Measurements from ENCODE around the gene FANCL.
A peak's percentile ranks its signal among the peaks of the same experiment; 100 is the strongest.
"Not testable (repeated sequence)": the region's sequence is repeated elsewhere in the genome, so short reads cannot be mapped to it uniquely, and the experiment has no call there.

Gene FANCL

GRCh38 chr2:58140508-58141072 lies 100.5 kb downstream of the FANCL start:
- peak; percentile 28 for DNase-seq (ENCODE audit: low spot score)

GRCh38 chr2:58138396-58139030 lies 102.6 kb downstream of the FANCL start:
- no peak for DNase-seq (ENCODE audit: low spot score)

GRCh38 chr2:58137856-58138255 lies 103.3 kb downstream of the FANCL start:
- DNase-seq (ENCODE audit: low spot score), result no peak

GRCh38 chr2:58137221-58137620 lies 103.9 kb downstream of the FANCL start:
- DNase-seq (ENCODE audit: low spot score), result no peak

GRCh38 chr2:58135861-58136260 lies 105.3 kb downstream of the FANCL start:
- no peak for DNase-seq (ENCODE audit: low spot score)

DNA sequence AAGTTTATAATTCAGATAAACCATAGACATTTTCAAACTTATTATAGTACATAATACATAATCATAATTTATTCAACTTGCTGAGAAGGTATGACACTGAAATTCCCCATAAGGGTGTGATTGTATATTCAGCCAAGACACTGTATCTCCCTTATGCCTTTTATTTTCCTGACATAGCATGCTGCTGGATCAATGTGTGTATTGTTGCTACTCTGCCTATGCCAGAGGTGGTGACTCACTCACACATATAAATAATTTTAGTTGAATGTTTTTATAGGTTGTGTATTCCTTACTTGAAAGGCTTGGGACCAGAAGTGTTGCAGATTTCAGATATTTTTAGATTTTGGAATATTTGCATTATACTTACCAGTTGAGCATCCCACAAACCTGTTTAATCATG lies 107.7 kb downstream of the FANCL start:
- DNase-seq (ENCODE audit: low spot score), result no peak

DNA sequence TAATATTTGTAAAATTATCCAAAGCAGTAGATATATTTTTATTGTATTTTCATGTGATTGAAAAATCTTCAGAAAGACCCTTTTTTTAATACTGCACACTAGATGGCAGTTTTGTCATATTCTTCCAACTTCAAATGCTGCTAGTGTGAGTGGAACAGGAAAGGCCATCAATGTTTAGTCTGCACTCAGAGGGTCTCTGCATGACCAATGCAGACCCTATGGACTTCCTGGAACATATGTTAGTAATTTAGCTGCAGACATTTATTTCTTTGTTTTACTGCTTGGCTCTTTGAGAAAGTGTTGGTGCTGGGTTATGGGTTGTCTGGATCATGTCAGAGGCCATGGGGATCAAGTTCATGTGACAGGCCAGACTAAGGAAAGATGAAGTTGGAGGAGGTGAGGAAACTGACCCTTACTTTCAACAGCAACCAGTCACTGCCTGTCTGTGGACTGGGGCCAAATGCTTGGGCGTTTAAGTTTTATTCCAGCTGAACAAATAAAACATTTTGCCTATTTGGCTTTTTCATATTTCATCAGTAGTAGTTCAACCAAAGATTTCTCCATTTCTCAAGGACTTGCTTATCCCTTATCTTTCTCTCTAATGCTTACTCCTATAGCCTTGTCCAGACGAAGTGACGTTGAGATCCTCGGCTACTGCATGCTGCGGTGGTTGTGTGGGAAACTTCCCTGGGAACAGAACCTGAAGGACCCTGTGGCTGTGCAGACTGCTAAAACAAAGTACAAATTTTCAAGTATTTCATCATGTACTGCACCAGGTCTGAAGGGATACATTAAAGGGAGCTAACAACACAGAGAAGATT lies 109.7 kb downstream of the FANCL start:
- no peak for DNase-seq (ENCODE audit: low spot score)

DNA sequence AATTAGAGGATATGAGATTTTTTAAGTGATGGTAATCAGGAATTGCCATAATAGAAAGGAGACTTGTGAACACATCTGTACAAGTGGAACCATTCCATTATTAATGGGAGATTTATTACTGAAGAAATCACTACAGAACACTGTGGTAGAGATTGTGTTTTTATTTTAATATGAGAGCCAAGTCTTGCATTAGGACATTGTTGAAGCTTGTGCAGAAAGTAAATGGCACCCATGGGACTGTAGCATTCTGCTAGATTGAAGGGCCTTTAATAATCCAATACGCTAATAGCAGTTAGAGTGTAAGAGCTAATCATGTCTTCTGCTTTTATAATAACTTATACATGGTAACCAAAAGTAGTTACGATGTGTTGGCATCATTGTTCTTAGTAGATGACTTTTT lies 110.9 kb downstream of the FANCL start:
- DNase-seq (ENCODE audit: low spot score), result no peak

- DNase-seq (ENCODE audit: low spot score), result no peak
Observed at GRCh38 chr2:58127111-58127510, 114.0 kb downstream of the FANCL start.

- DNase-seq (ENCODE audit: low spot score), result no peak
Observed at GRCh38 chr2:58122540-58122939, 118.6 kb downstream of the FANCL start.

DNA sequence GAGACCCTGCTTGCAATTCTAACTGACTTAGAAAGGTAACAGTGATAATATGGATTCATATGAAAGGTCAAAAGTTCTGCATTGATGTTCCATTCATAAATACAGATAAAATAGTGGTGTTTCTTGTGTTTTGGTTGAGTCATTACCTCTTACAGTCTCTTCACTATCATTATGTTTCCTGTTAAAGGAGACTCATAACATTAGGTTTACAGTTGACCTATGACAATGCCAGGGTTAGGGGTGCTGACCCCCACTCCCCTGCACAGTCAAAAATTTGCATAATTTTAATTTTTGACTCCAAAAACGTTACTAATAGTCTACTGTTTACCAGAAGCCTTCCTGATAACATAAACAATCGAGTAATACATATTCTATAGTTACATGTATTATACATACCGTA lies 119.1 kb downstream of the FANCL start:
- DNase-seq (ENCODE audit: low spot score), result no peak

- DNase-seq (ENCODE audit: low spot score), result no peak
Observed at GRCh38 chr2:58120626-58121229, 120.4 kb downstream of the FANCL start.

- not testable (repeated sequence) for DNase-seq (ENCODE audit: low spot score)
Observed at GRCh38 chr2:58113563-58113962, 127.6 kb downstream of the FANCL start.

- no peak for DNase-seq (ENCODE audit: low spot score)
Observed at GRCh38 chr2:58110765-58111164, 130.4 kb downstream of the FANCL start.

- DNase-seq (ENCODE audit: low spot score), result no peak
Observed at GRCh38 chr2:58109481-58109880, 131.6 kb downstream of the FANCL start.
